ENCODE measurements around the gene FBXW12.

FBXW12 gene

DNA sequence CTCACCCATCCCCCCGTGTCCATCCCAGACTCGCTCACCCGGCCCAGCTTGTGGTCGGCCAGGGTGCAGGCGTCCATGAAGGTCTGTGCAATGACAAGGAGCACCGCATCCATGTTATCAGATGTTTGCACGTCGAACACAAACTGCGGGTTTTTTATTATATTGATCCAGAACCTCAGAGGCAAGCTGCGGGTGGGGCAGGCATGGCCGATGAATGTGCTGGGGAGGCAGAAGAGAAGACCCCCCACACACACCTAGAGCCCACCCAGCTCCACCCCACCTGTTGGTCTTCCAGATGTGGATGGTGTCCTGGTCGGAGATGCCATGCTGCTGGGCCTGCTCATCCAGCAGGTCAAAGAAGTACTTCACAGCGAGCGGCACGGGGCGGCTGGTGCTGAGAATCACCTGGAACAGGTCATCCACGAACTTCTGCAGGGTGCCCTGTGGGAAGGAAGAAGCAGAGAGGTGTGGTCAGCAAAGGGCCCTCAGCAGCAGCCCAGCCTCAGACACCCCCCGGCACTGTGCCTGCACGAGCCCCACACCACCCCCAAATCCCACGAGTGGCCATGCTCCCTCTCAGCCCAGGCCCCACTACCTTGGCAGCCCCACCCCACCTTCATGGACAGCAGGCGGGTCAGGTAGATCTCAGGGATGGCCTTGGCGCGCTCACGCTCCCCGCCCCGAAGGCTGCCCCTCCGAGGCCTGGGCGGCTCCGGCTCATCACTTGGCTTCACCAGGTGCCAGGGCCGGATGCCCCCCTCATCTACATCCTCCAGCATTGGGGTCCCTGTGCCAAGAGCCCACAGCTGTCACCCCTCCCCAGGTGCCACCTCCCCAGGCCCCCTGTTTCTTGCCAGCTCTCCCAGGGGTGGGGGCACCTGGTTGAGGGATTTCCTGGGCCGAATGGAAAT is 37.5 kb downstream of the FBXW12 start:
- DNase-seq: peak; percentile 54

DNA sequence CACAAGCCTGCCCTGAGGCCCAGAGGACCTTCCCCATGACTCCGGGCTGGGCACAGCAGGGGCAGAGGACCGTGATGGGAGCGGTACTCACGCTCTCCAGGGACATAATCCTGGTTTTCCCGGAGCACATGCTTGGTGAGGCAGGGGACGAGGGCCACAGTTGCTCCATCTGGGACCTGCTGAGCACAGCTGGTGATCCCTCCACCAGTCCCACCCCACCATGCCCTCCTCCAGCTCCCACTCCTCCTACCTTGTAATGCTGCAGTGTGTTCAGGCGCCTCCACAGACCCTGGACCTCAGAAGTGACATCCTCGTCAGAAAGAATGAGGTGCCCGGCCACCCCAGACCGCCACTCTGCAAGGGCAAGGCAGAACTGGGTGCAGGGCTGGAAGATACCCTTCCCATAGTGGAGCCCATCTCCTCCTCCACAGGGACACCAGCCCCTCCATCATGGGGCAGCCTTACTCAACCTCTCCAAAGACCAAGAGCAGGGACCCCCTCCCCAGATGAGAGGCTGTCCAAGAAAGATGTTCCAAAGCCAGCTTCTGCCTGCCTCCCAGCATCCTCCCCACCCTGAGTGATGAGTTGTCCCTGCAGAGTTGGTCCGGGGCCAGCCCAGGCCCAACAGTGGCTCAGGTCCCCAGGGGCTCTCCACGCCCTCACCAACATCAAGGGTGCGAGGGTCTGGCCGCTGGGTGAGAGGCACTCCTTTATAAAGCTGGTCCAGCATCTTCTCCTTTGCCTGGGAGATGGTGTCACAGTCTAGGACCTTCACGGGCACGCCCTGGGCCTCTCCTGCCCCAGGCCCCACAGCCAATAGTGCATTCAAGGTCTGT is 38.4 kb downstream of the FBXW12 start:
- peak; percentile 53 for DNase-seq

DNA sequence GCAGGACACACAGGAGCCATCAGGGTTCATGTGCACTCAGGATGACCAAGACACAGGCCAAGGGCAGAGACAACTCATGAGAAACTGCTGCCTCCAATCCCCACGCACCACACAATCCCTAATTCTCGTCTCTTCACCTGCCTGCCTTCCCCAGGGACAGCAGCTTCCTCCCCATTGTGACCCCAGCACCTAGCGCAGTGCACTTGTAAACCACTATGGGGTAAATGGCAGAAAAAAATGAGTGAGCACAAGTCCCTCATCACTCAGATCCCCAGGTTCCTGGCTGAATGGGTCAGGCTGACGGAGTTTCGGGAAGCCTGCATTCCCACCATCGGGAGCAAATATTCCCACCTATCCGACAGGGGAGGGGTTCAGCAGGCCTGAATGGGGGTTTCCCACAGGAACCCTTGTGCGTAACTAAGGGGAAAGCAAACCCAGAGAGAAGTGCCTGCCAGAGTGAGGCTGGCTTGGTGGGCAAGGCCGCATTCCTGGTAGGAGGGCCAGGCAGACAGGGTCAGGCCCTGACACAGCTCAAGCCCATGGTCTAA is 39.1 kb downstream of the FBXW12 start:
- peak; percentile 39 for DNase-seq

DNA sequence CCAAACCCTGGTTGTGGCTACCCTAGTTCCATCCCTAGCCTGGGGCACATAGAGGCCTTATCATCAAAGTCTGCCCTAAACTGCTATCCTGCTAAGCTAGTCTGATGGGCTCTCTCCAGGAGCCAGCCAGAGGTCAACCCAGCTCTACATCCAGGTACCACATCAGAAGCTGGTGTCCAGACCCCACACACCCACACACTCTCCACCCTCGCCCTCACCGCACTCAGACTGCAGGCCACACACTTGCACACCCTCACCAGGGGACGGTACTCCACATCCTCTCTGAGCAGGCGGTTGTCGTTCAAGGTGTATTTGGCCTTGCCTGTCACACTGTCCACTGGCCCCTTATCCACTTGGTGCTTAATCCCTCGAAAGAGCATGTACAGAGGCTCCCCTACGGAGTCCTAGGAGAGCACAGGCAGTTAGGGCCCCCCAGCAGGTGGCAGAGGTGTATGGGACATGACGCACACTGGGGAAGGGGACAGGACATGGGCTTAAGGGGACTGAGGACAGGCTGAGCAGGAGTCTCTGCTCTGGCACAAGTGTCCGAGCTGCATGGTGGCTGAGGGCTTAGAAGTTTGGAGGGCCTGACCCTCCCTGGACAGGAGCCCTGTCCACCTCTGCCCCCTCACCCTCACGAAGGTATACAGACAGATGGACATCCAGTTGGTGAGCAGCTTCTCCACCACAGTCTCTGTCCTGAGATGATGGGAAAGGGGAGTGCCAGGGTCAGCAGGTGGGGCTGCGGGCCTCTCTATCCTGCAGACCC is 39.8 kb downstream of the FBXW12 start:
- DNase-seq: peak; percentile 45

DNA sequence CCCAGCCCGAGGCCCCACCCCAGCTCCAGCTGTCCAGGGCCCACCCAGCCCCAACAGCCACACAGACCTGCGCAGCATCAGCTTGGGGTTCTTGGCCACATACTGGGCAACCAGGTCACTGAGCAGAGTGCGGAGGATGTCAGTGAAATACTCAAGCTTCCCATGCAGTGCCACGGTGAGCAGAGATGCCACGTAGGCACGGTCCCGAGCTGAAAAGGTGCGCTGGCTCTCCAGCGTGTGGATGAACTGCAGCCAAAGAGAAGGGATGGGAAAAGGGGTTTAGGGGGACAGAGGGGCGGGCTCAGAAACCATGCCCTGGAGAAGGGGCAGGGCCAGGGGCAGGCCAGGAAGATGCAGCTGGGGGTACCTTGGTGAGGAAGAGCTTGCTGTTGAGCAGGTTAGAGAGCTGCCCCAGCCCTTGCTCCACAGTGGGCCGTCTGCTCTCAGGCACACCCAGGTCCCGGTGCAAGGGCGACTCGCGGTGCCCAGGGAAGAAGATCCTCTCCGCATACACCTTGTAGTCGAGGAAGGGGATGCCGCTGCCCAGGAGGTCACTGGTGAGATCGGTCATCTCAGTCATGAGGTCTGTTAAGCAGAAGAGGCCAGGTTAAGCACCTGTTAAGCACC is 40.5 kb downstream of the FBXW12 start:
- DNase-seq: peak; percentile 51

DNA sequence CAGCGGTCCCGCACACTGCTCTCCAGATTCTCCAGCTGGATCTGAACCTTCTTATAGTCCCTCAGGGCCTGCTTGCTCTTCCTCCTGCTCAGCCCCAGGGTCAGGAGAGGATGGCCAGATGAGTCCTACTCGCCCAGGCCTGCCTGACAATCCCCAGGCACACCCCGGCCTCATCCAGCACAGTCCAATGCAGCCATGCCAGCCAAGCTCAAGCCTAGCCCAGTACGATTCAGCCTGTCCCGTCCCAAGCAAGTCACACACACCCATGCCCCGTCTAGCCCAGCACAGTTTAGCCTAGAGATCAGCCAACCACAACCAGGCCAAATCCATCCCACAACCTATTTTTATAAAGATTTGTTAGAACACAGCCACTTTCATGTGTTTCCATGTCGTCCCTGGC is 41.1 kb downstream of the FBXW12 start:
- no peak for DNase-seq

DNA sequence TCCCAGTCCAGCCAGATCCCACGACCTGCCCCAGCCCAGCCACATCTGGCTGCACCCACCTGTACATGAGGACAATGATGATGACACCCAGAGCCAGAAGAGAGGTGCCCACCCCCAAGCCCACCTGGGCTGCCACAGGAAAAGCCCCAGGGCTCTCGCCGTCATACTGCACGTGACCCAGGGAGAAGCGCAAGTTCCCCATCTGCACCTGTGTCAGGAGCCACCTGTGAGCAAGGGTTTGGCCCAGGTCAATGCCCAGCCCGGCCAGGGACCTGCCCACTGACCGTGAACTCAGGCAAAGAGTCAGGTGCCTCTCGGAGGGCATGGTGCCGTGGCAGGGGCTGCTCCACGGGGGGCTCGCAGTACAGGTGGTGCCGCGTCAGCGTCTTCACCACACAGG is 41.6 kb downstream of the FBXW12 start:
- DNase-seq: no peak

DNA sequence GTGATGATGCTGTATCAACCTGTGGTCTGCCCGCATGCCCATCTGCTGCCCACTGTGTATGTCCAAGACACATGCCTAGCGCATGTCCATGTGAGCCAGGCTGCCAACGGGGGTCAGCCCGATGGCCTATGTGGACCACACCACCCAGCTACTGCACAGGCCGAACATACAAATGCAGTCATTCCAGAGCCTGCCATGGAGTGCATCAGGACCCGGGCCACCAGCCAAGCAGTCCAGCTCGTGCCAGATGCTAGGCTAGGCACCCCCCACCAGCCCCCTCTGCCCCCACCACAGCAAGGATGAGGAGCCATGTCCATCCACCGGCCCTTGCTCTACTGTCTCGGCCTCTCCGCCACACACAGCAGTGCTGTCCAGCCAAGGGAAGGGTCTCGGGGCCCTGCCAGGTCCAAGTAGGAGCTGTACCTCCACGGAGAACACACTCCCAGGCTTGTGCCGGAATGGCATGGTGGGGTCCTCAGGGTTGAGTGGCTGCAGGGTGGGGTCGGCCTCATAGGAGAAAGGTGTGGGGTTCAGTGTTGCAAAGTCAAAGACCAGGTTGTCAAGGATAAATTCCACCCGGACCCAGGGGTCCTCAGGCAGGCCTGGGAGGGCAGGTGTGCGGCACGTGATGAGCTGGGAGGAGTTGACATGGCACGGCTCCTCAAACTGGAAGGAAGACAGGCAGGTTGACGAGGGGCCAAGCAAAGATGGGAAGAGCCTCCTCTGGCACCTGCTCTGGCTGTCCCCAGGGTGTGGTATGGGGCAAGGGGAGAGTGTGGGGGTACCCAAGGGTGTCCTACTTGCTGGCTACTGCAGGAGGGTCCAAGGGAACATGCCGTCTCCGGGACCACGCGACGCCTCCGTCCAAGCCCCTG is 42.6 kb downstream of the FBXW12 start:
- DNase-seq: no peak

DNA sequence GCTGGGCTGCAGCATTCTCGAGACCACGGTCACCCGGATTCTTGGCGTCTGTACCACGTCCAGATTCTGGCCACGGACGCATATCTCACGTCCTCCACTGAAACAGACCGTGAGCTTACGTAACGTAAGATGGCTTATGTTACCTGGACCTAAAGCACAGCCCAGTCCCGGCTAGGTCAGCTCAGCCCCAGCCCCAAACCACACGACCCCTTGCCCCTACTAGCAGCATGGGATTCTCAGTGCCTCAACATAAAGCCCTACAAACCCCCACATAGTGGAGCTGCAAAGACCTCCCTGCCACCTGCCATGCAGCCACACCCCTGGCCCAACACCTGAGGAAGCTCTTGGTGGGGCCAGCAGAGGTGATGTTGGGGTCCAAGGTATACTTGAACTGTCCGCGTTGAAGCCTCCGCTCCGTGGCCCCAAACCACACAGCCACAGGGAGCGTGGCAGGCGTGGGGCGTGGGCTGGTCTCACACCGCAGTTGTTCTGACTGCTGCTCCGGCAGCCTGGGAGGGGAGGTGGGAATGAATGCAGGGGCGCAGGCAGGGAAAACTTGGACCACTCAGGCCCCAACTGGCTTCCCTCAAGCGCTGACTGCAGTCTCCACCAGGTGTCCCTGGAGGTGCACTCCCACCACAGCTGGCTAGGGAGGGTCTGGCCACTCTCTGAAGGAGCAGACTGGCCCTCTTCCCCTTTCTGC is 43.4 kb downstream of the FBXW12 start:
- no peak for DNase-seq

DNA sequence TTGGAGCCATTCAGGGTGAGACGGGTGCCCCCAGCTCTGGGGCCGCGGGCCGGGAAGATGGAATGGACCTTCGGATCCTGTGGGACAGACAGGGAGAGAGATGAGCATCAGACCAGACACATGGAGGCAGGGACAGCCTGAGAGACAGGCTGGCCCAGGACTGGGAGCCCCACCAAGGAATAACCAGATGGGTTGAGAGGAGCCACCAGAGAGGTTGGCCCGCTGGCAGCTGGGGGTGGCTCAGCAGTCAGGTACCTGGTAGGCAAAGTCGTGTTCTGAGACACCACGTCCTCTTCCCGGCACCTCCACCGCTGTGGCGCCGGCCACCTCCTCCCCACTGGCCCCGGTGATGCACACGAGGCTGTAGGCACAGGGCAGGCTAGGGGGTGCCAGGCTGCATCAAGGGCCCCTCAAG is 44.1 kb downstream of the FBXW12 start:
- DNase-seq: no peak

DNA sequence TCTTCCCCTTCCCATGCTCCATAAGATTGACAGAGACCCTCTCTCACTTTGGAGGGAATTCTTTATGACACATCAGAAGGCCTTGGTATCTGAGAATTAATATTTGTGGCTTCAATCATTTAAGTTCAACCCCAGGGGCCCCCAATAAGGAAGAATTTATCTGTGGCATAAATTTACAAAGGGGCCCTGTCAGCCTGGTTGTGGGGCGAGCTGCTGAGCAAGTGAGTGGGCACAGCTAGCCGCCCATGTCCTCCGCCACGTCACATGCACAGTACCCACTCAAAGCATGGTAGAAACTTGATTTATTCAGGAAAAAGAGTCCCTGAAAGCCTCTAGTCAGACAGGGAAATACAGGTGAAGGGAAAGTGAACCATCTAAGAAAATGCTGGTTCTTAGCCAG is 44.5 kb downstream of the FBXW12 start:
- DNase-seq: no peak

DNA sequence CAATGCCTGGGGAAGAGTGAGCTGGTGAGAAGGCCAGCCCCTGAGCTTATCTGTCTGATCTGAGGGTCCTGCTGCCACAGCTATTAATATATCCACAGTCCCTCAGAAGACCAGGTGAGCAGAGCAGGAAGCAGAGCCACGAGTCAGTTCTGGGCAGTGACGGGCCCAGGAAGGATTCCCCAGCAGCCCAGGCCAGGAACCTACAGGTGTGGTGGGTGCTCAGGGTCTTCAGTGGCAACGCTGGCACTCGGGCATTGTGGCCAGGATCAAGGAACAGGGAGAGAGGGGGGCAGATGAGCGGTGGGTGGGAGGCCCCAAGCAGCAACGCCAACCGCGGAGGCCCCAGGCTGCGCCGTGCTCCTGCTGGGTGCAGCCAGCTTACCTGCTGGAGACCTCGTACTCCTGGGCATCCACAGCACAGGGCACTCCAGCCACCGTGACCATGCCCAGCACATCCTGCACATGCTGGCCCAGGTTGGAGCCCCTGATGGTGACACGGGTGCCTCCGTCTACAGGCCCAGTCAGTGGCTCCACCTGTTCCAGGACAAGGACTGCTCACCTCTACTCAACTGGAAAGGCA is 45.6 kb downstream of the FBXW12 start:
- no peak for DNase-seq

DNA sequence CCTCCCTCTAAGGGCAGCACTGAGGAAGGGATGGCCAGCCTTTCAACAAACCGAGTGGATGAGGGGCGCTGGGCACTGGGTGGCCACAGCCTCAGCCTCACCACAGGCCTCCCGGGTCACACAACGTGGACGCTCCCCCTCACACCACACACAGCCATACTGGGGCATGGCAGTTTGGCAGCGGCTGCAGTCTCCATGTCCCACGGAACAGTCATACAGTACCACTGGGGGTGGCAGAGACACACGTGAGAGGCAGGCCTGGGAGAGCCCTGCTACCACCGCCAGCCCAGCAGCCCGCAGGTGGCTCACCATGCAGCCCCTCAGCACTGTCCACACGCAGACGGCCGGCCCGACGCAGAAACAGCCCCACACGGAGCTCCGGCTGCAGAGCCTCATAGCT is 46.1 kb downstream of the FBXW12 start:
- no peak for DNase-seq

DNA sequence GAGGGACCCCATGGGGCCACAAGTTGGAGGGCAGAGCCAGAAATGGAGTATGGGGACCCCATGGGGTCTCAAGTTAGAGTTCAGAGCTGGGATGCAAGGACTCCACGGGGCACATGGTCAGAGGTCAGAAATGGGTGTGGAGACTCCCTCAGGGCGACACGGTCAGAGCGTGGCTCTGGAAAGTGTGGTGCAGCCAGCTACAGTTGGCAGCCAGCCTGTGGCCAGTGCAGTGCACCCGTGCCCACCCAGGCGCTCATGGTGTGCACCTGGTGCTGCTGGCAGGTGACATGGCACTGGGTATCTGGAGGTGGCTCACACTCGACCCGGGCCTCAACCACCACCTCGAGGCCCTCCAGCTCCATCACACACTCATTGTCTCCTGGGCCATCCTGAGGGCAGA is 46.6 kb downstream of the FBXW12 start:
- DNase-seq: no peak

DNA sequence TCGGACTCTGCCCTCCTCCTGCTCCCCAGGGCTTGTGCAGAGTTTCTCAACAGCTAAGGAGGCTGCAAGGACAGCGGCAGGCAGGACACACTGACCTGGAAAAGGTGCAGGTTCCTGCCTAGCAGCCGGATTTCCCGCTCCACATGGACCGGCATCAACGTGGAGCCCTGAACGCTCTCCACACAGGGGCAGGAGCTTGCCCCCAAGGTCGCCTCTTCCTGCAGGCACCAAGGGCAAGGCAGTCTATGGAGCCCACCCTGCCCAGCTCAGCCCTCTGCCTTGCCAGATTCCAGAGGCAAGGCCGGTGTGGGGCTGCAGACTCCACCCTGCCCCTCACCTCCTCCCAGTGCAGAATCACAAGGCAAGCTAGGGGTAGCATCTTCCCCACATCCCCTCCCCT is 47.1 kb downstream of the FBXW12 start:
- DNase-seq: no peak

DNA sequence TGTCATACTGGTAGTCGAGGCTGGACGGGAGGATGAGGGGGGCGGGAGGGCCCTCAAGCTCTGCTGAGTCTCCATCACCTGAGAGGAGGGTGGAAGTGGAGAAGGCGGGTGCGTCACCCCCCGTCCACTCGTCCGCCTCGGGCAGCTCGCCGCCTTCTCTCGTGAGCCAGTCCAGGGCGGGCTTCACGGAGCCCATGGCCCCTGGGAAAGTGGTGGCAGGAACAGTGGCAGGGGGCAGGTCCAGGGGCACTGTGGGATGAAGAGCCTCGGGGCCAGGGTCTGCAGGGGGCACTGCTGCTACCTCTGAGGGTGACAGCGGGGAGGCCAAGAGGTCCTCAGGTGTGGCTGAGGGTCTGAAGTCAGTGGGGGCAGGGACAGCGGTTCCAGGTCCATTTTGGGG is 47.6 kb downstream of the FBXW12 start:
- DNase-seq: no peak

DNA sequence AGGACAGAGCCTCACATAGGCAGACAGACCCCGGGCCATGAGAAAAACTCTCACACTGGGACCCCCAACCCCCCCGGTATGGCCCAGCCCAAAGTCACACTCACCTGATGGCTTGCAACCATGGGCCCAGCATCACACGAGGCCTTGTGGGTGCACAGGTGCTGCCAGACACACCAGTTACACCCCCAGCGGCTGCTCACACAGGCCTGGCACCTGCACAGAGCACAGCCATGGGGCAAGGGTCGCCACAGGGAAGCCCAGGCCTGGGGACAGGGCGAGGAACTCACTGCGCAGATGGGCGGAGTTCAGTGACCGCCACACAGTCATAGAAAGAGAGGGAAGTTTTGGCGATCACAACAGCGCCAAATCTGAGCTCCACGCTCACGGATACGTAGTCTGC is 48.5 kb downstream of the FBXW12 start:
- no peak for DNase-seq

DNA sequence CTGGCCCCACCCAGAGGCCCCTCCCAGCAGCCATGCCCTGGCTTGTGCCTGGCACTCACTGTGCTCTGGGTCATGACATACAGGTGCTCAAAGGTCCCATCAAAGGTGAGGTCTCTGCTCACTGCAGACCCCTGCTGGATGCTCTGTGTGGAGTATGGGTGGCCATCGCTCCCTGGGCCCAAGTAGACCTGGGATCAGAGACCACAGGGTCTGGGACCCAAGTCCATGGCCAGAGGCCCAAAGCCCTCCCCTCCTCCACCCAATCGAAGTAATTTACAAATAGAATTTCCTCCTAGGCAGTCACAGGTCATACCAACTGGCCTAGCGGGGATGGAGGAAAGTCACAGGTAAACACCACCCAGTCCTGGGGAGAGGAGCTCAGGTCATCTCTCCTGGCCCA is 50.3 kb downstream of the FBXW12 start:
- no peak for DNase-seq

DNA sequence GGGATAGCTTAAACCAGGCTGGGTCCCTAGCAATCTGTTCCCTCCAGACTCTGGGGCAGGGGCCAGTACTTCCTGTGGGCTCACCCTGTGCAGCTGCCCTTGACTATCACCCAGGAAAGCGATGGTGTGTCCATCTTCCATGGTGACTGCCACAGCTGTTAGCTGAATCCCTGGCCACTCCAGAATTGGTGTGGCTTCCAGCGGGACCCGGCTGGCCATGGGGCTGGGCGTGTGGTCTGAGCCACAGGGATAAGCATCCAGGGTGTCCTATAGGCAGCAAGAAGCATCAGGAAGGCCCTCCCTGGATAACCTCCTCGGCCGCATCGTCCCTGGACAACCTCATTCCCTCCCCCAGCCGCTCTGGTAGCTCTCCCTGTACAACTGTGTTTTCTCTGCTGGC is 50.7 kb downstream of the FBXW12 start:
- no peak for DNase-seq

DNA sequence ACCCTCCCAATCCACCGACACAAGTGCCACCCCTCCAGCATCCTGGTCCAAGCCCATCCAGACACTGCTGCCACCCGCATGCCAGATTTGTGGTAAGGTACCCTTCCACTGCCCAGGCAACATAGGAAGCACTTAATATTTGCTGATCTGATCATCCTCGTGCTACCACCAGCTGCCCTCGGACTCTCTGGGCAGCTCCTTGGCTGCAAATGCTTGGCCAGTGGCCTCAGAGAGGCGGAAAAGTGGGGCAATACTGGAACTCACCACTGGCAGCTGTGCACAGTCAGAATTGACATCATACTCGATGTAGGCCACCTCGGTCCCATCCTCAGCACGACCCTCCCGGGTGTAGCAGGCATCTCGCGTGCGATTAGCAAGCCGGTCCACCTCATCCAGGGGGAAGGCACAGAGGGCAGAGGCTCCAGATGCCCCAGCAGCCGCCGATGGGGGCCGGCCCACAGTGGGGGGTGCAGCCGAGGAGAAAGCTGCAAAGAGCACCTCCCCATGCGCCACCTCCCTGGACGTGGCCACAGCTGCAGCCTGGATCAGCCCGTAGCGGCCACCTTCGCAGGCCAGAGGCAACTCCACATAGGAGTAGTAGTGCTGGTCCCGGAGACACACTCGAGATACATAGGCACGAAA is 51.3 kb downstream of the FBXW12 start:
- no peak for DNase-seq
